Tibial nerve (tissue), 3 donors: Measurements from ENCODE around the gene TRIP12.

Experiments
- POLR2A ChIP-seq, 2 donors: fragments of 450-650 bp; IDR thresholded peaks; one replicate each; pipeline ENCODE4 v1.6.1; 2017; ENCODE audit warnings: antibody characterized with exemption in 2 of 2, mild to moderate bottlenecking in 2 of 2, moderate library complexity in 2 of 2
- TF ChIP-seq, protein P1 (sequence below), 5 experiments: fragments of 200-600 bp in 3 of 5; fragments of 450-650 bp in 2 of 5; sonication (generic) in 3 of 5; IDR thresholded peaks; one replicate each; pipeline ENCODE4 v1.5.1; 2016 to 2019; ENCODE audit warnings: antibody characterized with exemption in 5 of 5, mild to moderate bottlenecking in 3 of 5, moderate library complexity in 2 of 5

DNA sequence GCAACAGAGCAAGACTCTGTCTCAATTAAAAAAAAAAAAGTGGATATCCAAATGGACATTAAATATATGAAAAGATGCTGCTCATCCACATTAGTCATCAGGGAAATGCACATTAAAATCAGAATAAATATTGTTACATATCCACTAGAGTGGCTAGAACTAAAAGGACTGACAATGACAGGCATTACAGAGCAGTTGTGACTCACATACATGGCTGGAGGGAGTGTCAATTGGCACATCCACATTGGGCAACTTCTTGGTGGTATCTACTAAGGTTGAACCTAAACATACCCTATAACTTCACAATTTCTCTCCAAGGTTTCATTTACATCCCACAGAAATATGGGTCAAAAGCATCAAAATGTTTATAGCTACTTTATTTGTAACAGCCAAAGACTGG lies 193.4 kb downstream of the TRIP12 start:
- TF ChIP-seq, protein P1, sequence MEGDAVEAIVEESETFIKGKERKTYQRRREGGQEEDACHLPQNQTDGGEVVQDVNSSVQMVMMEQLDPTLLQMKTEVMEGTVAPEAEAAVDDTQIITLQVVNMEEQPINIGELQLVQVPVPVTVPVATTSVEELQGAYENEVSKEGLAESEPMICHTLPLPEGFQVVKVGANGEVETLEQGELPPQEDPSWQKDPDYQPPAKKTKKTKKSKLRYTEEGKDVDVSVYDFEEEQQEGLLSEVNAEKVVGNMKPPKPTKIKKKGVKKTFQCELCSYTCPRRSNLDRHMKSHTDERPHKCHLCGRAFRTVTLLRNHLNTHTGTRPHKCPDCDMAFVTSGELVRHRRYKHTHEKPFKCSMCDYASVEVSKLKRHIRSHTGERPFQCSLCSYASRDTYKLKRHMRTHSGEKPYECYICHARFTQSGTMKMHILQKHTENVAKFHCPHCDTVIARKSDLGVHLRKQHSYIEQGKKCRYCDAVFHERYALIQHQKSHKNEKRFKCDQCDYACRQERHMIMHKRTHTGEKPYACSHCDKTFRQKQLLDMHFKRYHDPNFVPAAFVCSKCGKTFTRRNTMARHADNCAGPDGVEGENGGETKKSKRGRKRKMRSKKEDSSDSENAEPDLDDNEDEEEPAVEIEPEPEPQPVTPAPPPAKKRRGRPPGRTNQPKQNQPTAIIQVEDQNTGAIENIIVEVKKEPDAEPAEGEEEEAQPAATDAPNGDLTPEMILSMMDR (IDR thresholded peaks at IDR 0.05) = no peak
- TF ChIP-seq POLR2A (IDR thresholded peaks at IDR 0.05) = no peak
